Adrenal gland (tissue), 12 donors: ENCODE results near the gene CADPS. TPM values are rescaled to one million over a fixed set of nuclear protein-coding genes. Genes with fewer than 3 reads are reported as not detected.

Experiments used
- DNase-seq, 7 donors: peaks; one replicate each; pipeline ENCODE4 v3.0.0-alpha.2; 2019 to 2020
- H3K27ac ChIP-seq, 5 donors: fragments of 200-600 bp; sonication (generic) in 4 of 5; 1 replicate in 3 of 5; 2 replicates in 2 of 5; pipeline versions ENCODE4 v1.5.1 to v1.8.0; 2016 to 2020; ENCODE audit warnings: mild to moderate bottlenecking in 1 of 5
- H3K27me3 ChIP-seq: fragments of 200-600 bp; 2 replicates; pipeline ENCODE4 v1.8.0; 2021
- H3K36me3 ChIP-seq, 2 donors: fragments of 200-600 bp; replicated peaks in 1 of 2; 1 replicate in 1 of 2; 2 replicates in 1 of 2; pipeline versions ENCODE4 v1.5.1 to v1.8.0; 2018 to 2022
- H3K4me1 ChIP-seq, 2 donors: fragments of 200-600 bp; replicated peaks in 1 of 2; 1 replicate in 1 of 2; 2 replicates in 1 of 2; pipeline versions ENCODE4 v1.5.1 to v1.8.0; 2018 to 2021
- H3K4me3 ChIP-seq, 4 donors: fragments of 200-600 bp; sonication (generic) in 3 of 4; one replicate each; pipeline ENCODE4 v1.5.1; 2016 to 2018
- H3K9me3 ChIP-seq, 3 donors: fragments of 200-600 bp; sonication (generic) in 1 of 3; replicated peaks in 1 of 3; 1 replicate in 2 of 3; 2 replicates in 1 of 3; pipeline versions ENCODE4 v1.5.1 to v1.8.0; 2016 to 2021
- POLR2A ChIP-seq, 2 donors: fragments of 450-650 bp; IDR thresholded peaks; one replicate each; pipeline ENCODE4 v1.6.1; 2017; ENCODE audit warnings: antibody characterized with exemption in 2 of 2, mild to moderate bottlenecking in 2 of 2, moderate library complexity in 1 of 2
- WGBS, 4 donors: extraction: QIAGEN DNeasy Blood & Tissue Kit in 2 of 4; methylation state at CpG; one replicate each; pipeline versions ENCODE4 v1.1.5 to v1.1.7; 2013 to 2017; 5-methylcytosine and 5-hydroxymethylcytosine counted together
- intact Hi-C, 2 donors: fragments of 100-400 bp; cut with DNase I; formaldehyde crosslinking; loops; one replicate each; pipeline versions ENCODE4 v1.14.1 to v1.15.0; 2022 to 2023
- polyA plus RNA-seq, 3 donors: library from polyadenylated mRNA; stranded (reverse); fragments of 200-250 nt in 2 of 3; fragments of 350-450 nt in 1 of 3; fragmentation: Illumina TruSeq in 1 of 3; extraction: RNeasy Lipid Tissue Mini Kit (QIAGEN cat#74804) in 1 of 3; gene quantifications; one replicate each; pipeline ENCODE4 v1.2.3, GENCODE V29; 2013 to 2014
- total RNA-seq, 9 donors: library from RNA; depleted of rRNA in 4 of 9; stranded (reverse); fragments of >200 nt in 4 of 9; fragments of 120-200 nt in 1 of 9; fragmentation: NEBNext Ultra II Directional in 1 of 9; extraction: Animal tissue kit (Norgen Biotek cat#: 25700) in 1 of 9; gene quantifications; one replicate each; pipeline versions ENCODE4 v1.1.0 to v1.2.4, GENCODE V29; 2013 to 2023
- TF ChIP-seq, protein P1 (sequence below), 6 experiments: fragments of 450-650 bp in 4 of 6; fragments of 200-600 bp in 2 of 6; sonication (generic) in 1 of 6; IDR thresholded peaks; 1 replicate in 5 of 6; 2 replicates in 1 of 6; pipeline versions ENCODE4 v1.5.1 to v1.8.0; 2016 to 2021; ENCODE audit warnings: antibody characterized with exemption in 6 of 6, mild to moderate bottlenecking in 2 of 6, moderate library complexity in 1 of 6
- donor health status: healthy with polysubstance abuse.
- donor health status: Bipolar disorder and iron deficiency.
- donor health status: DM: yes; HTN: yes; CAD: no.
- donor health status: DM: no; HTN: no; CAD: no.
- donor health status: DM: no; HTN: no; CAD: no.
- donor health status: DM: yes; HTN: yes; CAD: no.

Gene CADPS
- total and polyA plus RNA-seq, 12 donors = 0.24 to 36.5 (median 11.2) TPM; not detected in 2

DNA sequence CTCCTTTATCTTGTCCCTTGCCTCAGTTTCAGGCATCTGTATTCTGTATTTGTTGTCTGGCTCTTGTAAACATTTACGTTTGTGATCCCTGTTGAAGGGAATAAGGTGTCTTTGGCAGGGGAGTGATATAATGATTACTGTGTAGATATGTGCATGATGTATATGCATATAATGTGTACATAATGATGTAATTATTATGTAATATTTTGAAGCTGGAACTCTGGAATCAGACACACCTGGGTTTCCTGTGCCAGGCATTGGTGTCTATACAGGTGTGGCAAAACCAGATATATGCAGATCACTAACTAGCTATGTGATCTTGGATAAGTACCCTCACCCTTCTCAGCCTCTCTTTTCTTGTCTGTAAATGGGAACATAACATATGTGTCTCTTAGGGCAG is 260.7 kb downstream of the CADPS start:
- H3K9me3 ChIP-seq = no peaks in the 10 kb centered on the region
- no peak overlapping the region for H3K27ac ChIP-seq
- WGBS, 4 donors = 77 to 83% (median 78%) methylated on average over 1 of the region's 1 CpG
- intact Hi-C loops = no loop called here
- TF ChIP-seq POLR2A (IDR thresholded peaks at IDR 0.05) = no peak
- H3K4me3 ChIP-seq = no peak overlapping the region
- H3K27me3 ChIP-seq = no peaks in the 10 kb centered on the region
- no peaks in the 10 kb centered on the region for H3K4me1 ChIP-seq
- H3K36me3 ChIP-seq = no peaks in the 10 kb centered on the region
- no peak for DNase-seq

DNA sequence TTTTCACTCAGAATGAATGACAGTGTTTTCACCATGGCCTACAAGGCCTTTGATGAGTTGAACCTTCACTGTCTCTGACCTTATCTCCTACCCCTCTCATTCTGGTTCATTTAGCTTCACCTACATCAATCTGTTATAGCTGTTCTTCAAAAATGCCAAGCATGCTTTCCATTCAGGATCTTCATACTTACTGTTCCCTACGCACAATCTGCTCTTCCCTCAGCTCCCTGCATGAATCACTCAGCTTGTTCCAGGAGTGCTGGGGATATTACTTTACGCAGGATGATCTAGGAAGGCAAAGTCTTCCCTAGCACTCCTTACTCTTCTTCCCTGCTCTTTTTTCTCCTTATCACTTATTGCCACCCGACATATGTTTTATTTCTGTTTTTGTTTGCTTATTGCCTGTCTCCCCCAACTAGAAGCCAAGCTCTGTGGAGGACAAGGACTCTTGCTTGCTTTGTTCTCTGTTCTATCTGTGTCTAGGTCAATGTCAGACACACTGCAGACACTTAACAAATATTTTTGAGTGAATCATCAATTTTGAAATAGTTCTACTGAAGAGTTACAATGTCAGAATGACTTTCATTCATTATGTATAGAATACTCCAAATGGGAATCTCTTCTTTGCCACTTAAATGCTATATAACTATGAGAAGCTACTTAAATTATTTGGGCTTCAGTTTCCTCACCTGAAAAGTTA is 263.5 kb downstream of the CADPS start:
- Histone ChIP-seq H3K9me3 (no peaks in the 10 kb centered on the region), H3K4me1 (no peaks in the 10 kb centered on the region), H3K27ac (no peak overlapping the region), H3K4me3 (no peak overlapping the region), H3K36me3 (no peaks in the 10 kb centered on the region), H3K27me3 (no peaks in the 10 kb centered on the region)
- intact Hi-C loops = no loop called here
- WGBS, 4 donors = 60 to 74% (median 68%) methylated on average over 3 of the region's 3 CpGs
- TF ChIP-seq, protein P1, sequence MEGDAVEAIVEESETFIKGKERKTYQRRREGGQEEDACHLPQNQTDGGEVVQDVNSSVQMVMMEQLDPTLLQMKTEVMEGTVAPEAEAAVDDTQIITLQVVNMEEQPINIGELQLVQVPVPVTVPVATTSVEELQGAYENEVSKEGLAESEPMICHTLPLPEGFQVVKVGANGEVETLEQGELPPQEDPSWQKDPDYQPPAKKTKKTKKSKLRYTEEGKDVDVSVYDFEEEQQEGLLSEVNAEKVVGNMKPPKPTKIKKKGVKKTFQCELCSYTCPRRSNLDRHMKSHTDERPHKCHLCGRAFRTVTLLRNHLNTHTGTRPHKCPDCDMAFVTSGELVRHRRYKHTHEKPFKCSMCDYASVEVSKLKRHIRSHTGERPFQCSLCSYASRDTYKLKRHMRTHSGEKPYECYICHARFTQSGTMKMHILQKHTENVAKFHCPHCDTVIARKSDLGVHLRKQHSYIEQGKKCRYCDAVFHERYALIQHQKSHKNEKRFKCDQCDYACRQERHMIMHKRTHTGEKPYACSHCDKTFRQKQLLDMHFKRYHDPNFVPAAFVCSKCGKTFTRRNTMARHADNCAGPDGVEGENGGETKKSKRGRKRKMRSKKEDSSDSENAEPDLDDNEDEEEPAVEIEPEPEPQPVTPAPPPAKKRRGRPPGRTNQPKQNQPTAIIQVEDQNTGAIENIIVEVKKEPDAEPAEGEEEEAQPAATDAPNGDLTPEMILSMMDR (IDR thresholded peaks at IDR 0.05) = no peak
- no peak for TF ChIP-seq POLR2A (IDR thresholded peaks at IDR 0.05)
- DNase-seq = peak in 1 of 7 donors; percentile 6

DNA sequence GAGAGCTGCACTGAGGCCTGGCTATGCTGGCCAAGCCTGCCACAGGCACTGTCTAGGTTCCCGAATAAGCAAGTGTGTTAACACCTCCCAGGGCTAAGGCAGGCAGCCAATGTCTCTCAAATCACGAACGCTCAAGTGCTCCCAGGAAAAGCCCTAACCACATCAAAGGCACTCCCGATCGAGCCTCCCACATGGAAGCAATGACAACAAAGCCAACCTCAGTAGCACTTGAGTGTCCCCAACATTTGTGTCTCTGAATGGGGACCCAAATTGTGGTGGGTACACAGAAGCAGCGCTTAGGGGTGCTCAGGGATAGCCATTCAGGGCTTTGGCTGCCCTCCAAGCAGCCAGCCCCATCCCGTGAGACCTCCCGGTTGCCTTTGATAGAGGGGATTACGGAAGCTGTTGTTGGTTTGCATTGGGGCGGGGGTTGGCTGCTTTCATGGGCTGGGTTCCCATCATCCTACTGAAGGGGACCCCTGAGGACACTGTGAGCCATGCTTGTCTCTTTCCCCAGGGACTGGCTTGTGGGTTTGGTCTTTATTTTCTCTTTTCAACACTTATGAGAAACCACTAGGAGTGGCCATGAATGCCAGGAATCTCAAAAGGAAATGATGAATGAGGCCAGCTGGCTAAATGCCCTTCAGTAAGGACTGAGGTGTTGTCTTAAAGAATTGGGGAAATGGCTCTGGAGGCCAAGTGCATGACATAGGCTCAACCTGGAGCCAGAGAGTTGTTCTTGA is 267.8 kb downstream of the CADPS start:
- WGBS, 4 donors = 77 to 81% (median 79%) methylated on average over 3 to 10 of the region's 10 CpGs
- Histone ChIP-seq H3K4me3 (no peak overlapping the region), H3K36me3 (no peaks in the 10 kb centered on the region), H3K9me3 (no peaks in the 10 kb centered on the region), H3K27me3 (no peaks in the 10 kb centered on the region), H3K4me1 (no peaks in the 10 kb centered on the region), H3K27ac (no peak overlapping the region)
- intact Hi-C loops = no loop called here
- no peak for TF ChIP-seq POLR2A (IDR thresholded peaks at IDR 0.05)
- TF ChIP-seq, protein P1 (IDR thresholded peaks at IDR 0.05) = no peak
- no peak for DNase-seq

DNA sequence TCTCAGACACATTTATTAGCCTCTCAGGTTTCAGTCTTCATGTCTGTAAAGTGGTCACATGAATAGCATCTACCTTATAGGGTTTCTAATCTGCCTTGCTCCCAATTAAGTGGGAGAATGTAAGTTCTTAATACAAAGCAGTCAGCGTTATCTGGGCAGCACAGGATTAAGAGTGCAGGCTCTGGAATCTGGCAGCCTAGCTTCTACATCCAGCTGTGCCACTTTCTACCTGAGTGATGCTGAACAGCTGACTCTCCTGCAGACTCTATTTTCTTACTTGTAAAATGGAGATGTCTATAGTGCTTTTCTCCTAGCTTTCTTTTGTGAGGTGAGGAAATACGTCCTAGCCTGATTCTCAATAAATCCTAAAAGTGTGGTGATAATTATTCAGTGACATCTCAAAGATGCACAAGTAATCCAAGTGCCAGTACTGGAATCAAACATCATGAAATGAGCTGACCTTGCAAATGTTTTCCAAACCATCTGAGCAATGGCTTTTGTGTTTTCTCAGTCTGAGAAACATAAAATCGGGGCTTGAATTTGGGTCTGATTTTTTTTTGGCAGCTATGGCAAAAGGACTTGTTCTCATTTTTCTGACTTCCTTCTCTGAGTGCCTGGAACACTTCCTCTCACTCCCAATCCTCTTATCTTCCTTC is 269.7 kb downstream of the CADPS start:
- 50 to 73% (median 55%) methylated on average over 3 of the region's 3 CpGs for WGBS, 4 donors
- intact Hi-C loops = no loop called here

More for the DNA sequence above, 269.7 kb downstream of the CADPS start:
- Histone ChIP-seq H3K4me1 (no peaks in the 10 kb centered on the region), H3K9me3 (no peaks in the 10 kb centered on the region), H3K36me3 (no peaks in the 10 kb centered on the region), H3K27ac (no peak overlapping the region), H3K4me3 (no peak overlapping the region), H3K27me3 (no peaks in the 10 kb centered on the region)
- DNase-seq = no peak
- no peak for TF ChIP-seq POLR2A (IDR thresholded peaks at IDR 0.05)
- TF ChIP-seq, protein P1 (IDR thresholded peaks at IDR 0.05) = no peak
